SH-SY5Y (cell line): ENCODE results near the gene PDE11A.

Experiments
- GATA2 ChIP-seq: IDR thresholded peaks from 2 replicates; pipeline ENCODE4 v1.6.1; 2011; ENCODE audit warnings: mild to moderate bottlenecking, low read depth, low read length
- GATA3 ChIP-seq: IDR thresholded peaks from 2 replicates; pipeline ENCODE4 v1.6.1; 2011; ENCODE audit warnings: low read depth, mild to moderate bottlenecking, low read length, moderate library complexity

GRCh38 chr2:177683661-177684069, 388.9 kb downstream of the PDE11A start:
- TF ChIP-seq GATA2 (no peak), GATA3 (no peak)
